Right lobe of liver (tissue), 4 donors: ENCODE data around the gene RPS21.
A peak's percentile ranks its signal among the peaks of the same experiment; 100 is the strongest.

Experiments used
- CTCF ChIP-seq, 4 donors: fragments of 200-600 bp in 3 of 4; fragments of 450-650 bp in 1 of 4; IDR thresholded peaks; one replicate each; pipeline versions ENCODE4 v1.5.1 to v1.8.0; 2016 to 2022; ENCODE audit warnings: antibody characterized with exemption in 4 of 4, mild to moderate bottlenecking in 2 of 4
- POLR2A ChIP-seq: fragments of 450-650 bp; IDR thresholded peaks from one replicate; pipeline ENCODE4 v1.6.1; 2017; ENCODE audit warnings: antibody characterized with exemption, mild to moderate bottlenecking
- donor health status: DM: no; HTN: no; CAD: no.
- donor health status: DM: no; HTN: no; CAD: no.
- donor health status: DM: no; HTN: yes; CAD: no.

GRCh38 chr20:62368392-62368975, 18.4 kb upstream of the RPS21 start:
- TF ChIP-seq CTCF (IDR thresholded peaks at IDR 0.05) (no peak), POLR2A (peak; percentile 36)
